RWPE1 (cell line): ENCODE results near the gene CPED1.
A peak's percentile ranks its signal among the peaks of the same experiment; 100 is the strongest.

ENCODE experiments used
- CTCF ChIA-PET: fragments of 350-600 bp; sonication (Branson Sonifier 250); formaldehyde crosslinking; extraction: SDS; loops from one replicate; lab custom pipeline; 2021; lab: Yijun Ruan, JAX
- POLR2A ChIA-PET: fragments of 400-600 bp; formaldehyde crosslinking; extraction: SDS; loops from one replicate; lab custom pipeline; 2020; ENCODE audit warnings: antibody characterized with exemption; ENCODE audit not compliant: low non-redundant PET; lab: Yijun Ruan, JAX
- DNase-seq: peaks from one replicate; pipeline ENCODE4 v3.0.0; 2012; ENCODE audit warnings: low spot score
- H3K27ac ChIP-seq: fragments of 450-650 bp; 2 replicates; pipeline ENCODE4 v1.5.1; 2017
- CTCF ChIP-seq: fragments of 450-650 bp; conservative IDR thresholded peaks from 2 replicates; pipeline ENCODE4 v1.5.1; 2017; ENCODE audit warnings: low read depth, mild to moderate bottlenecking

Gene CPED1

GRCh38 chr7:121133444-121133843 is 144.9 kb downstream of the CPED1 start:
- ChIA-PET CTCF (no interaction called here), POLR2A (no interaction called here)
- TF ChIP-seq CTCF, result no peak
- no peak for DNase-seq
- no peak overlapping the region for H3K27ac ChIP-seq

GRCh38 chr7:121137580-121137979 is 149.1 kb downstream of the CPED1 start:
- no peak for DNase-seq
- H3K27ac ChIP-seq, result no peak overlapping the region
- CTCF ChIA-PET, result no interaction called here
- POLR2A ChIA-PET, result no interaction called here
- TF ChIP-seq CTCF, result no peak

GRCh38 chr7:121138262-121138933 is 149.9 kb downstream of the CPED1 start:
- POLR2A ChIA-PET, result no interaction called here
- CTCF ChIA-PET, result no interaction called here
- no peak overlapping the region for H3K27ac ChIP-seq
- TF ChIP-seq CTCF, result no peak
- peak; percentile 13 for DNase-seq

GRCh38 chr7:121139427-121139826 is 150.9 kb downstream of the CPED1 start:
- no peak for DNase-seq
- ChIA-PET CTCF (no interaction called here), POLR2A (no interaction called here)
- H3K27ac ChIP-seq, result no peak overlapping the region
- no peak for TF ChIP-seq CTCF

- DNase-seq, result no peak
- TF ChIP-seq CTCF, result no peak
- no peak overlapping the region for H3K27ac ChIP-seq
- CTCF ChIA-PET, result no interaction called here
- POLR2A ChIA-PET, result no interaction called here
Observed at GRCh38 chr7:121140790-121141189, 152.3 kb downstream of the CPED1 start.

GRCh38 chr7:121151774-121152221 is 163.3 kb downstream of the CPED1 start:
- no peak overlapping the region for H3K27ac ChIP-seq
- CTCF ChIA-PET, result no interaction called here
- DNase-seq, result no peak
- no peak for TF ChIP-seq CTCF
- POLR2A ChIA-PET, result no interaction called here

- no peak for DNase-seq
- ChIA-PET POLR2A (no interaction called here), CTCF (no interaction called here)
- H3K27ac ChIP-seq, result no peak overlapping the region
- no peak for TF ChIP-seq CTCF
Observed at GRCh38 chr7:121153411-121153810, 164.9 kb downstream of the CPED1 start.
